Spinal cord (tissue), 10 donors: ENCODE results near the gene NEURL3. TPM values are rescaled to one million over a fixed set of nuclear protein-coding genes. Genes with fewer than 3 reads are reported as not detected.

ENCODE experiments used
- DNase-seq, 6 donors: peaks; one replicate each; pipeline versions ENCODE4 v3.0.0 to v3.0.0-alpha.2; 2013 to 2015; ENCODE audit warnings: low spot score in 6 of 6, low read depth in 4 of 6
- H3K27ac ChIP-seq: one replicate; pipeline ENCODE4 v1.5.1; 2013; ENCODE audit warnings: low read depth, low read length, control low read depth
- H3K27me3 ChIP-seq: one replicate; pipeline ENCODE4 v1.6.1; 2013; ENCODE audit warnings: low read length; ENCODE audit not compliant: control insufficient read depth, insufficient read depth
- H3K36me3 ChIP-seq: one replicate; pipeline ENCODE4 v1.6.1; 2013; ENCODE audit warnings: low read length; ENCODE audit not compliant: control insufficient read depth, insufficient read depth
- H3K4me1 ChIP-seq: one replicate; pipeline ENCODE4 v1.6.1; 2013; ENCODE audit warnings: low read length; ENCODE audit not compliant: control insufficient read depth, insufficient read depth
- H3K4me3 ChIP-seq: one replicate; pipeline ENCODE4 v1.5.1; 2013; ENCODE audit warnings: low read depth, low read length, control low read depth
- H3K9me3 ChIP-seq: one replicate; pipeline ENCODE4 v1.6.1; 2013; ENCODE audit warnings: low read length; ENCODE audit not compliant: control insufficient read depth, insufficient read depth
- WGBS: methylation state at CpG from one replicate; pipeline ENCODE4 v1.1.5; 2013; ENCODE audit warnings: missing lambda C conversion rate; ENCODE audit not compliant: insufficient coverage; 5-methylcytosine and 5-hydroxymethylcytosine counted together
- polyA plus RNA-seq, 2 donors: library from polyadenylated mRNA; unstranded; fragments of 120-200 nt; gene quantifications; one replicate each; pipeline ENCODE4 v1.2.1, GENCODE V29; 2013; ENCODE audit not compliant: insufficient read length in 2 of 2
- total RNA-seq, 2 donors: library from RNA; depleted of rRNA in 1 of 2; stranded (reverse); fragments of 120-200 nt in 1 of 2; fragments of >200 nt in 1 of 2; gene quantifications; one replicate each; pipeline versions ENCODE4 v1.2.3 to v1.2.4, GENCODE V29; 2013 to 2014
- donor health status: healthy.

Gene NEURL3
- total and polyA plus RNA-seq, 4 donors: 0.28 to 0.74 (median 0.43) TPM

- WGBS: 87% methylated on average over 6 of the region's 8 CpGs
- Histone ChIP-seq H3K27me3 (peaks cover 5% of the 10 kb centered on the region), H3K27ac (peak overlapping the region; percentile 20), H3K36me3 (no peaks in the 10 kb centered on the region), H3K4me1 (peaks cover 43% of the 10 kb centered on the region), H3K9me3 (no peaks in the 10 kb centered on the region), H3K4me3 (no peak overlapping the region)
- no peak for DNase-seq
These were observed 23.7 kb upstream of the NEURL3 start for GRCh38 chr2:96528700-96529375.

GRCh38 chr2:96528006-96528699 is 23.0 kb upstream of the NEURL3 start:
- peak overlapping the region; percentile 20 for H3K27ac ChIP-seq
- no peaks in the 10 kb centered on the region for H3K36me3 ChIP-seq
- H3K4me1 ChIP-seq: peaks cover 43% of the 10 kb centered on the region
- H3K27me3 ChIP-seq: peaks cover 5% of the 10 kb centered on the region
- peak overlapping the region; percentile 44 for H3K4me3 ChIP-seq
- no peaks in the 10 kb centered on the region for H3K9me3 ChIP-seq
- 20% methylated on average over 11 of the region's 14 CpGs for WGBS
- DNase-seq: peak in 2 of 6 donors; percentile 59 to 66

- Histone ChIP-seq H3K27me3 (peaks cover 5% of the 10 kb centered on the region), H3K27ac (peak overlapping the region; percentile 69), H3K4me3 (peak overlapping the region; percentile 44), H3K9me3 (no peaks in the 10 kb centered on the region), H3K36me3 (no peaks in the 10 kb centered on the region), H3K4me1 (peaks cover 38% of the 10 kb centered on the region)
- 4% methylated on average over 30 of the region's 51 CpGs for WGBS
- peak in 2 of 6 donors; percentile 53 to 65 for DNase-seq
These were observed 22.3 kb upstream of the NEURL3 start for GRCh38 chr2:96527286-96528005.

GRCh38 chr2:96526615-96527285 is 21.6 kb upstream of the NEURL3 start:
- peaks cover 32% of the 10 kb centered on the region for H3K4me1 ChIP-seq
- peak overlapping the region; percentile 44 for H3K4me3 ChIP-seq
- WGBS: 79% methylated on average over 22 of the region's 29 CpGs
- DNase-seq: no peak
- H3K9me3 ChIP-seq: no peaks in the 10 kb centered on the region
- no peaks in the 10 kb centered on the region for H3K36me3 ChIP-seq
- H3K27me3 ChIP-seq: peaks cover 5% of the 10 kb centered on the region
- peak overlapping the region; percentile 69 for H3K27ac ChIP-seq

- Histone ChIP-seq H3K4me1 (peaks cover 26% of the 10 kb centered on the region), H3K36me3 (no peaks in the 10 kb centered on the region), H3K4me3 (no peak overlapping the region), H3K27ac (no peak overlapping the region), H3K27me3 (peaks cover 5% of the 10 kb centered on the region), H3K9me3 (no peaks in the 10 kb centered on the region)
- 93% methylated on average over 12 of the region's 12 CpGs for WGBS
- no peak for DNase-seq
These were observed 21.0 kb upstream of the NEURL3 start for GRCh38 chr2:96526101-96526591.

GRCh38 chr2:96525211-96525507 is 20.0 kb upstream of the NEURL3 start:
- Histone ChIP-seq H3K4me1 (peaks cover 26% of the 10 kb centered on the region), H3K27ac (no peak overlapping the region), H3K4me3 (no peak overlapping the region), H3K9me3 (no peaks in the 10 kb centered on the region), H3K36me3 (no peaks in the 10 kb centered on the region), H3K27me3 (peaks cover 5% of the 10 kb centered on the region)
- DNase-seq: no peak
- WGBS: 88% methylated on average over 4 of the region's 4 CpGs

GRCh38 chr2:96524482-96525210 is 19.5 kb upstream of the NEURL3 start:
- no peak for DNase-seq
- Histone ChIP-seq H3K4me3 (no peak overlapping the region), H3K36me3 (no peaks in the 10 kb centered on the region), H3K4me1 (peaks cover 26% of the 10 kb centered on the region), H3K9me3 (no peaks in the 10 kb centered on the region), H3K27me3 (peaks cover 5% of the 10 kb centered on the region), H3K27ac (no peak overlapping the region)
- WGBS: 77% methylated on average over 15 of the region's 15 CpGs

- Histone ChIP-seq H3K27ac (no peak overlapping the region), H3K36me3 (no peaks in the 10 kb centered on the region), H3K4me1 (peaks cover 23% of the 10 kb centered on the region), H3K27me3 (peaks cover 2% of the 10 kb centered on the region), H3K9me3 (no peaks in the 10 kb centered on the region), H3K4me3 (no peak overlapping the region)
- DNase-seq: no peak
- 80% methylated on average over 7 of the region's 11 CpGs for WGBS
These were observed 18.7 kb upstream of the NEURL3 start for GRCh38 chr2:96523659-96524481.
